Activated CD8-positive, alpha-beta T cell treated with anti-CD3 and anti-CD28 coated beads for 36 hours (primary cell): ENCODE results near the gene STIM1. TPM values are rescaled to one million over a fixed set of nuclear protein-coding genes. Genes with fewer than 3 reads are reported as not detected.

Experiments
- ATAC-seq: fragments of 200-7000 bp; cut with Tn5 transposase; one replicate; pipeline ENCODE4 v1.10.0; 2021; ENCODE audit warnings: mild to moderate bottlenecking, moderate library complexity
- CTCF ChIA-PET: fragments of 350-600 bp; sonication (Branson Sonifier 250); formaldehyde crosslinking; loops from one replicate; lab custom pipeline; 2021; ENCODE audit warnings: antibody characterized with exemption; lab: Charles Lee
- POLR2A ChIA-PET: fragments of 350-600 bp; sonication (Branson Sonifier 250); formaldehyde crosslinking; loops from one replicate; lab custom pipeline; 2021; ENCODE audit warnings: antibody characterized with exemption; lab: Charles Lee
- DNase-seq: peaks from one replicate; pipeline ENCODE4 v3.0.0-alpha.2; 2020
- H3K27ac Mint-ChIP-seq: one replicate; pipeline ENCODE4 v1.8.0; 2021; ENCODE audit warnings: mild to moderate bottlenecking, mixed read lengths
- H3K27me3 Mint-ChIP-seq: one replicate; pipeline ENCODE4 v1.8.0; 2021; ENCODE audit warnings: mixed read lengths
- H3K36me3 Mint-ChIP-seq: one replicate; pipeline ENCODE4 v1.8.0; 2021; ENCODE audit warnings: low read depth, mixed read lengths
- H3K4me1 Mint-ChIP-seq: one replicate; pipeline ENCODE4 v1.8.0; 2021; ENCODE audit warnings: low read depth, mixed read lengths
- H3K4me3 Mint-ChIP-seq: one replicate; pipeline ENCODE4 v1.8.0; 2021; ENCODE audit warnings: mild to moderate bottlenecking, moderate library complexity, mixed read lengths
- H3K9me3 Mint-ChIP-seq: one replicate; pipeline ENCODE4 v1.8.0; 2021; ENCODE audit warnings: mixed read lengths
- intact Hi-C: fragments of 100-400 bp; cut with micrococcal nuclease; formaldehyde crosslinking; loops from one replicate; pipeline ENCODE4 v1.10.0; 2022
- total RNA-seq, 2 experiments: library from RNA; stranded (reverse); gene quantifications; one replicate each; pipeline ENCODE4 v1.2.3, GENCODE V29; 2021
- TF ChIP-seq, protein P1 (sequence below): fragments of 200-600 bp; IDR thresholded peaks from one replicate; pipeline ENCODE4 v1.8.0; 2022; ENCODE audit warnings: antibody characterized with exemption, mild to moderate bottlenecking

Gene STIM1
- total RNA-seq, 2 experiments from 2014 or later, result 60.8 to 61.4 TPM

DNA sequence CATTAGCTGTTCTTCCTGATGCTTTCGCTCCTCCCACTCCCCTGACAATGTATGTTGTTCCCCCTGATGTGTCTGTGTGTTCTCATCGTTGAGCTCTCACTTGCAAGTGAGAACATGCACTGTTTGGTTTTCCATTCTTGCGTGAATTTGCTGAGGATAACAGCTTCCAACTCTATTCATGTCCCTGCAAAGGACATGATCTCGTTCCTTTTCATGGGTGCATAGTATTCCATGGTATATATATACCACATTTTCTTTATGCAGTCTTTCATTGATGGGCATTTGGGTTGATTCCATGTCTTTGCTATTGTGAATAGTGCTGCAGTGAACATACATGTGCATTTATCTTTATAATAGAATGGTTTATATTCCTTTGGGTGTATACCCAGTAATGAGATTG, 180.5 kb downstream of the STIM1 start:
- H3K9me3 Mint-ChIP-seq, result peaks cover 10% of the 10 kb centered on the region
- POLR2A ChIA-PET, result no interaction called here
- CTCF ChIA-PET, result interaction anchor here (1.4 kb wide), 1 partner anchor 22 kb away, joined by 3 read pairs; no protein-coding TSS in a partner anchor
- H3K27ac Mint-ChIP-seq, result no peak overlapping the region
- H3K4me1 Mint-ChIP-seq, result peaks cover 28% of the 10 kb centered on the region
- ATAC-seq (no peak), DNase-seq (no peak)
- H3K4me3 Mint-ChIP-seq, result no peak overlapping the region
- H3K27me3 Mint-ChIP-seq, result no peaks in the 10 kb centered on the region
- TF ChIP-seq, protein P1, sequence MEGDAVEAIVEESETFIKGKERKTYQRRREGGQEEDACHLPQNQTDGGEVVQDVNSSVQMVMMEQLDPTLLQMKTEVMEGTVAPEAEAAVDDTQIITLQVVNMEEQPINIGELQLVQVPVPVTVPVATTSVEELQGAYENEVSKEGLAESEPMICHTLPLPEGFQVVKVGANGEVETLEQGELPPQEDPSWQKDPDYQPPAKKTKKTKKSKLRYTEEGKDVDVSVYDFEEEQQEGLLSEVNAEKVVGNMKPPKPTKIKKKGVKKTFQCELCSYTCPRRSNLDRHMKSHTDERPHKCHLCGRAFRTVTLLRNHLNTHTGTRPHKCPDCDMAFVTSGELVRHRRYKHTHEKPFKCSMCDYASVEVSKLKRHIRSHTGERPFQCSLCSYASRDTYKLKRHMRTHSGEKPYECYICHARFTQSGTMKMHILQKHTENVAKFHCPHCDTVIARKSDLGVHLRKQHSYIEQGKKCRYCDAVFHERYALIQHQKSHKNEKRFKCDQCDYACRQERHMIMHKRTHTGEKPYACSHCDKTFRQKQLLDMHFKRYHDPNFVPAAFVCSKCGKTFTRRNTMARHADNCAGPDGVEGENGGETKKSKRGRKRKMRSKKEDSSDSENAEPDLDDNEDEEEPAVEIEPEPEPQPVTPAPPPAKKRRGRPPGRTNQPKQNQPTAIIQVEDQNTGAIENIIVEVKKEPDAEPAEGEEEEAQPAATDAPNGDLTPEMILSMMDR, result no peak
- peaks cover 25% of the 10 kb centered on the region for H3K36me3 Mint-ChIP-seq
- intact Hi-C loops, result no loop called here

DNA sequence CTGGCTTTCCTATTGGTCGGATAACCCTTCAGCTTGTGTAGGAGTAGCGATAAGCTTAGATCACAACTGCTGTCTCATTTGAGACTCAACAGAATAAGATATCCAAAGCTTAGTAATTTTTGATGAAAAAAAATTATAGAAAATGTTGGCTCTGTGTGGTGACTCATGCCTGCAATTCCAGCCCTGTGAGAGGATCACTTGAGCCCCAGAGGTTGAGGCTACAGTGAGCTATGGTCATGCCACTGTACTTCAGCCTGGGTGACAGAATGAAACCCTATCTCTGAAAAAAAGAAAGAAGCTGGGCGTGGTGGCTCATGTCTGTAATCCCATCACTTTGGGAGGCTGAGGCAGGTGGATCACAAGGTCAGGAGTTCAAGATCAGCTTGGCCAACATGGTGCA, 183.5 kb downstream of the STIM1 start:
- peaks cover 21% of the 10 kb centered on the region for H3K36me3 Mint-ChIP-seq
- no peak overlapping the region for H3K4me3 Mint-ChIP-seq
- H3K9me3 Mint-ChIP-seq, result peaks cover 8% of the 10 kb centered on the region
- TF ChIP-seq, protein P1, result no peak
- ChIA-PET CTCF (interaction anchor here (1.0 to 1.8 kb wide), 6 partner anchors 9 to 190 kb away, joined by 3 to 9 read pairs (median 4); no protein-coding TSS in a partner anchor), POLR2A (interaction anchor here (0.7 to 1.1 kb wide), 2 partner anchors 8 to 15 kb away, joined by 3 to 4 read pairs; no protein-coding TSS in a partner anchor)
- intact Hi-C loops, result no loop called here
- H3K27me3 Mint-ChIP-seq, result no peaks in the 10 kb centered on the region
- ATAC-seq, result no peak
- DNase-seq, result no peak
- H3K27ac Mint-ChIP-seq, result no peak overlapping the region
- peaks cover 30% of the 10 kb centered on the region for H3K4me1 Mint-ChIP-seq

DNA sequence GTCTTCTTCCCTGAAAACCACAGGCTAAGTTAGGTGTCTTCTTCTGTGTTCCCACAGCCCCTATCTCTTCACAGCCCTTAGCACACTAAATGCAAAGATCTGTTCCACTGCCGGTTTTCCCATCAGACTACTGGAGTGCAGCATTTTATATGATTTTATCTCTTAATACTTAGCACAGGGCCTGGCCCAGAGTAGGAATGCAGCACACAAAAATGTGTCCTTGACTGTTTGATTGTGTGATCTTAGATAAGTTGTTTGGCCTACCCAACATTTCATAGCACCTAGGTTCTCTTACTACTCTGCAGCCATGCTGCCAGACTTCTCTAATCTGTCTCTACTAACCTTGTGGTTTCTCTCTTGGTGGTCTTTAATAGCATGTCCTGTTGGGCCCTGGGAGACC, 185.0 kb downstream of the STIM1 start:
- H3K9me3 Mint-ChIP-seq, result peaks cover 6% of the 10 kb centered on the region
- H3K4me1 Mint-ChIP-seq, result peaks cover 29% of the 10 kb centered on the region
- CTCF ChIA-PET, result interaction anchor here (1.2 to 1.6 kb wide), 2 partner anchors 185 to 188 kb away, joined by 4 to 5 read pairs; partner anchors contain the start of gene STIM1
- H3K27ac Mint-ChIP-seq, result no peak overlapping the region
- ATAC-seq, result no peak
- TF ChIP-seq, protein P1, result no peak
- H3K27me3 Mint-ChIP-seq, result no peaks in the 10 kb centered on the region
- H3K4me3 Mint-ChIP-seq, result no peak overlapping the region
- intact Hi-C loops, result no loop called here
- DNase-seq, result no peak
- peaks cover 13% of the 10 kb centered on the region for H3K36me3 Mint-ChIP-seq
- POLR2A ChIA-PET, result no interaction called here

DNA sequence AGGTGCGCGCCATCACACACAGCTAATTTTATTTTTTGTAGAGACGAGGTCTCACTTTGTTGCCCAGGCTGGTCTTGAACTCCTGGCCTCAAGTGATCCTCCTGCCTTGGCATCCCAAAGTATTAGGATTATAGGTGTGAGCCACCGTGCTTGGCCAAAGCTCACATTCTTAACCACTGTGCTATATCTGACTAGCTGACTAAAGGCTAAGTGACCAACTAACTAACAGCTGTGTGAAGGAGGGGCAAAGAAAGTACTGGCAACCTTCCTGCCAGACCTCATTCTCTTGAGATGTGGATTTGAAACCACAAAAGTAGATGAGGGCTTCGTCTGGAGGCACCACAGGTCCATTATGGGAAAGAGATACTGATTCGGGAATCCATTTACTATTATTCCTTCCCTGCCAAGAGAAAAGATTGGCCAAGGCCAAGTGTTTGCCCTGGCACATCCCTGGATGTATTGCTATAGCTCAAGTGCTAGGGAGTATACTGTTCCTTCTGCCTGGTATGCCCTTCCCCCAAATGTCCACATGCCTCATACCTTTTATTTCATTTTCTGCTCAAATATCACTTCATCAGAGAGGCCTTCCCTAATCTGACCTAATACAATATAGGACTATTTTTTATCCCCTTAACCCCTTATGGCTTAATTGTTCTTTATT, 186.4 kb downstream of the STIM1 start:
- H3K9me3 Mint-ChIP-seq, result peaks cover 2% of the 10 kb centered on the region
- ATAC-seq (no peak), DNase-seq (no peak)
- H3K4me1 Mint-ChIP-seq, result peaks cover 26% of the 10 kb centered on the region
- ChIA-PET CTCF (interaction anchor here (1.2 to 1.6 kb wide), 3 partner anchors 187 to 193 kb away, joined by 4 to 5 read pairs (median 4); partner anchors contain the start of gene STIM1), POLR2A (interaction anchor here (0.6 kb wide), 1 partner anchor 50 kb away, joined by 3 read pairs; no protein-coding TSS in a partner anchor)
- no peak overlapping the region for H3K27ac Mint-ChIP-seq
- peaks cover 8% of the 10 kb centered on the region for H3K36me3 Mint-ChIP-seq
- no peak overlapping the region for H3K4me3 Mint-ChIP-seq
- H3K27me3 Mint-ChIP-seq, result no peaks in the 10 kb centered on the region
- intact Hi-C loops, result no loop called here
- TF ChIP-seq, protein P1, result no peak
